Activated CD8-positive, alpha-beta T cell treated with anti-CD3 and anti-CD28 coated beads for 36 hours (primary cell): ENCODE data around the gene RAB27B. TPM values are rescaled to one million over a fixed set of nuclear protein-coding genes. Genes with fewer than 3 reads are reported as not detected.
"Not testable (repeated sequence)": the region's sequence is repeated elsewhere in the genome, so short reads cannot be mapped to it uniquely, and the experiment has no call there.

ENCODE experiments used
- ATAC-seq: fragments of 200-7000 bp; cut with Tn5 transposase; one replicate; pipeline ENCODE4 v1.10.0; 2021; ENCODE audit warnings: mild to moderate bottlenecking, moderate library complexity
- CTCF ChIA-PET: fragments of 350-600 bp; sonication (Branson Sonifier 250); formaldehyde crosslinking; loops from one replicate; lab custom pipeline; 2021; ENCODE audit warnings: antibody characterized with exemption; lab: Charles Lee
- POLR2A ChIA-PET: fragments of 350-600 bp; sonication (Branson Sonifier 250); formaldehyde crosslinking; loops from one replicate; lab custom pipeline; 2021; ENCODE audit warnings: antibody characterized with exemption; lab: Charles Lee
- DNase-seq: peaks from one replicate; pipeline ENCODE4 v3.0.0-alpha.2; 2020
- H3K27ac Mint-ChIP-seq: one replicate; pipeline ENCODE4 v1.8.0; 2021; ENCODE audit warnings: mild to moderate bottlenecking, mixed read lengths
- H3K27me3 Mint-ChIP-seq: one replicate; pipeline ENCODE4 v1.8.0; 2021; ENCODE audit warnings: mixed read lengths
- H3K36me3 Mint-ChIP-seq: one replicate; pipeline ENCODE4 v1.8.0; 2021; ENCODE audit warnings: low read depth, mixed read lengths
- H3K4me1 Mint-ChIP-seq: one replicate; pipeline ENCODE4 v1.8.0; 2021; ENCODE audit warnings: low read depth, mixed read lengths
- H3K4me3 Mint-ChIP-seq: one replicate; pipeline ENCODE4 v1.8.0; 2021; ENCODE audit warnings: mild to moderate bottlenecking, moderate library complexity, mixed read lengths
- H3K9me3 Mint-ChIP-seq: one replicate; pipeline ENCODE4 v1.8.0; 2021; ENCODE audit warnings: mixed read lengths
- CTCF ChIP-seq: fragments of 200-600 bp; IDR thresholded peaks from one replicate; pipeline ENCODE4 v1.8.0; 2022; ENCODE audit warnings: antibody characterized with exemption, mild to moderate bottlenecking
- intact Hi-C: fragments of 100-400 bp; cut with micrococcal nuclease; formaldehyde crosslinking; loops from one replicate; pipeline ENCODE4 v1.10.0; 2022
- total RNA-seq, 2 experiments: library from RNA; stranded (reverse); gene quantifications; one replicate each; pipeline ENCODE4 v1.2.3, GENCODE V29; 2021

The RAB27B gene
- total RNA-seq, 2 experiments from 2014 or later = not detected

DNA sequence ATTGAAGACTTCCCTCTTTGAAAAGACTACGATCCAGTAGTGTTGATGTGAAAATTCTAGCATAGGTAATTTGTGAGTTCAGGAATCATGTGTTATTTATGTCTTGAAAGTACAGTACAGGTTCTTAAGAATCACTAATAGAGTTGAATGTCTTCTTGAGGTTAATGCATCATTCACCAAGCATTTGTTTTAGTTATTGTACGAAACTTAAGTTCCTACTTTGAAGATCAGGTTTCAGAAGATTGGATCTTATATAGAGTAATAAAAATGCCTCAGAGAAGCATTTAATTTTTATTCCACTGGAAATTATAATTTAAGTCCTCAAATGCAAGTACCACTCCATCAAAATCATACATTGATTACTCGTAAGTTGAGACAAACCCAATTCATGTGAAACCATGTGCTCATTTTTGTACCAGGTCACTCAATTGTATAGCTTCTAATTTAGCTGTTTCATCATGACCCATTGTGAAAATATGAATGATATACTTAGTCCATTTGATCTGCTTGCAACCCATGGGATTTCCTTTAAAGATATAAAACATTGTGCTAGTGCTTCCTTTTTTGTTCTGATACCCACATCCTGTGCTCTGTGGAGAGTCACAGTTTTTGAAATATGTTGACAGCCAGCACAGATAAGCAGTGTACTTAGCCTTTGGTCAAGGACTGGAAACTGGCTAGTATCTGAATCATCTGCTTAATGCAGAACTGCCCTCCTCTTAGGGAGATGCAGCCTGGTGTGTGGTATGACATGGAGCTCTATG, 22.5 kb upstream of the RAB27B start:
- intact Hi-C loops = no loop called here
- Mint-ChIP-seq H3K9me3 (no peaks in the 10 kb centered on the region), H3K4me1 (peaks cover 5% of the 10 kb centered on the region), H3K36me3 (no peaks in the 10 kb centered on the region), H3K4me3 (no peak overlapping the region), H3K27me3 (peaks cover 2% of the 10 kb centered on the region), H3K27ac (no peak overlapping the region)
- ChIA-PET CTCF (no interaction called here), POLR2A (no interaction called here)
- DNase-seq = no peak
- peak; percentile 82 for ATAC-seq
- no peak for TF ChIP-seq CTCF

DNA sequence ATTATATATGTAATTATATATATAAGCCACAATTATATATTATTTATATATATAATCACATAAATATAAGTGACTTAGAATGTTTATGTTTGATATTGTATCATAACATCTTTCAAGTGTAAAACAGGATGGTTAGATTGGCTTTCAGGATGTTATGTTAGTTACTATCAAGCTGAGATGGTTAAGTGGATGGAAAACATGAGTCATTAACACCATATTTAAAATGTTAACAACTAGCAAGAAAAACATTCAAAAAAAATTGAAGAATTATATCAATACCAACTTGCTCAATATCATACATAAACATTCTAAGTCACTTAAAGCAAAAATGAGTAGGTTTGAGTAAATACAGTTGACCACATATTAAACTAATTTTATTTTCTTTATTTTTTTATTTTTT, 21.8 kb upstream of the RAB27B start:
- H3K27ac Mint-ChIP-seq = no peak overlapping the region
- ChIA-PET POLR2A (no interaction called here), CTCF (no interaction called here)
- DNase-seq = no peak
- H3K4me3 Mint-ChIP-seq = no peak overlapping the region
- intact Hi-C loops = no loop called here
- H3K27me3 Mint-ChIP-seq = peaks cover 5% of the 10 kb centered on the region
- TF ChIP-seq CTCF = no peak
- peaks cover 5% of the 10 kb centered on the region for H3K4me1 Mint-ChIP-seq
- H3K9me3 Mint-ChIP-seq = no peaks in the 10 kb centered on the region
- ATAC-seq = no peak
- no peaks in the 10 kb centered on the region for H3K36me3 Mint-ChIP-seq

DNA sequence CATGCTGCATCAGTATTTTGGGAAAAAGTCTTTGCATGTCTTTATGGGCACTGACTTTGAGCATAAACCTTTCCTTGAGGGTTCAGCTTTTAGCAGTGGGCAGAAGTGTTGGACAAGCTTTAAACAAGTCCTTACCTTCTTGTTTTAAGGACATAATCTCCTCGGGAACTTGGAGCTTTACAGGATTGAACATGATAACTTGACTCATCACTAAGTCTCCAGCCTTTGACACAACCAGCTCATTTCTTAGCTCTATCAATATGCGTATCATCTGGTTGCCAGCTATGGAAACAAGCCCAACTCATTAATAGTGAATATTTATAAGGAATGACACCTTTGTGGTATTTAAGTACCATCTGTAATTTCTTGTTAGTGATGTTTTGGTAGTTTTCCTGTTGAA, 21.0 kb upstream of the RAB27B start:
- Mint-ChIP-seq H3K4me3 (no peak overlapping the region), H3K9me3 (no peaks in the 10 kb centered on the region), H3K27me3 (peaks cover 7% of the 10 kb centered on the region), H3K4me1 (peaks cover 5% of the 10 kb centered on the region), H3K27ac (no peak overlapping the region), H3K36me3 (no peaks in the 10 kb centered on the region)
- TF ChIP-seq CTCF = no peak
- ChIA-PET POLR2A (no interaction called here), CTCF (no interaction called here)
- ATAC-seq (no peak), DNase-seq (no peak)
- intact Hi-C loops = no loop called here

- CTCF ChIA-PET, intact Hi-C loops, POLR2A ChIA-PET, ATAC-seq, H3K4me3 Mint-ChIP-seq, H3K9me3 Mint-ChIP-seq, H3K27ac Mint-ChIP-seq, H3K27me3 Mint-ChIP-seq, H3K36me3 Mint-ChIP-seq, DNase-seq: not testable (repeated sequence)
- H3K4me1 Mint-ChIP-seq = peaks cover 11% of the 10 kb centered on the region
These were observed 17.6 kb upstream of the RAB27B start for GRCh38 chr18:54810662-54811061.

DNA sequence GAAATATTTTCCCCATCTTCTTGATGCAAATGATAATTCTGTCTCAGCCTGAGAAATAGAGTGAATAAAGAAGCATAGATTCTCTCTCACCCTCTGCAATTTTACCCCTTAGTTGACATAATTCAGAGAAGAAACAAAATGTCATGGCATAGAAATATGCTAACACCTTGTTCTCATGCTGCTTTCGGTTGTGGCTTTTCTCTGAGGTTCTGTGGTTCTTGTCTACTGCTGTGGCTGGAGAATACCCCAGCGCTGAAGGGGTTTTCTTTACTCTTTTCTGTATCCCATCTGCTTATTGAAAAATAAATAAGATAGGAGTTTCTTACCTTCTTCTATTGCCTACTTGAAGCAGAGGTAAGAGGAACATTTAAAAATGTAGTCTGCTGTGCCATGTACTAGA, 15.4 kb upstream of the RAB27B start:
- Mint-ChIP-seq H3K4me1 (peaks cover 6% of the 10 kb centered on the region), H3K4me3 (no peak overlapping the region), H3K27me3 (peaks cover 9% of the 10 kb centered on the region), H3K9me3 (no peaks in the 10 kb centered on the region), H3K27ac (no peak overlapping the region), H3K36me3 (no peaks in the 10 kb centered on the region)
- no peak for TF ChIP-seq CTCF
- ChIA-PET CTCF (no interaction called here), POLR2A (no interaction called here)
- intact Hi-C loops = no loop called here
- DNase-seq (peak; percentile 46), ATAC-seq (peak; percentile 42)
